ENCODE results near the gene ERCC4.
"Not testable (repeated sequence)": the region's sequence is repeated elsewhere in the genome, so short reads cannot be mapped to it uniquely, and the experiment has no call there.

The ERCC4 gene

GRCh38 chr16:13886608-13887007, 33.3 kb upstream of the ERCC4 start:
- TF ChIP-seq ZFX (IDR thresholded peaks at IDR 0.05; ENCODE audit: borderline replicate concordance) (no peak), CTCF (IDR thresholded peaks at IDR 0.05) (no peak)

GRCh38 chr16:13889323-13889722, 30.6 kb upstream of the ERCC4 start:
- not testable (repeated sequence) for H3K27ac ChIP-seq

More at GRCh38 chr16:13886608-13887007, 33.3 kb upstream of the ERCC4 start:
- H3K27ac ChIP-seq, result no peak overlapping the region

GRCh38 chr16:13892301-13892700, 27.7 kb upstream of the ERCC4 start:
- TF ChIP-seq ZFX (IDR thresholded peaks at IDR 0.05; ENCODE audit: borderline replicate concordance), result no peak
- TF ChIP-seq CTCF (IDR thresholded peaks at IDR 0.05), result no peak
- H3K27ac ChIP-seq, result no peak overlapping the region

DNA sequence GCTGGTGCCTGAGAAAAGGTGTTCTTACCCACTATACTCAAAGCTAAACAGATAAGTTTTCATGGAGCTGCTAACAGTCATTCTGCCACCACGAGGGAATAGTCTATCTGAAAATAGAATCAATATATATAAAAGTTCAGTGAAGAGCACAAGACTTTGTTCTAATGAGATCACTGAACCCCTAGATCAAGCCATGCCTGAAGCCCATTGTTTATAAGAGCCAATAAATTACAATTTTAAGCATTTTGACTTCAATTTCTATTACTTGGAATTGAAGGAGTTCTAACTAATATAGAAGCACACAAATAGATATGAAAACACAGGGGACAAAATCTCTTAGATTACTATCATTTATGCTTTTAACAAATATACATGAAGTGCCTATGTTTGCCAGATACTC, 24.4 kb upstream of the ERCC4 start:
- no peak for TF ChIP-seq ZFX (IDR thresholded peaks at IDR 0.05; ENCODE audit: borderline replicate concordance)

DNA sequence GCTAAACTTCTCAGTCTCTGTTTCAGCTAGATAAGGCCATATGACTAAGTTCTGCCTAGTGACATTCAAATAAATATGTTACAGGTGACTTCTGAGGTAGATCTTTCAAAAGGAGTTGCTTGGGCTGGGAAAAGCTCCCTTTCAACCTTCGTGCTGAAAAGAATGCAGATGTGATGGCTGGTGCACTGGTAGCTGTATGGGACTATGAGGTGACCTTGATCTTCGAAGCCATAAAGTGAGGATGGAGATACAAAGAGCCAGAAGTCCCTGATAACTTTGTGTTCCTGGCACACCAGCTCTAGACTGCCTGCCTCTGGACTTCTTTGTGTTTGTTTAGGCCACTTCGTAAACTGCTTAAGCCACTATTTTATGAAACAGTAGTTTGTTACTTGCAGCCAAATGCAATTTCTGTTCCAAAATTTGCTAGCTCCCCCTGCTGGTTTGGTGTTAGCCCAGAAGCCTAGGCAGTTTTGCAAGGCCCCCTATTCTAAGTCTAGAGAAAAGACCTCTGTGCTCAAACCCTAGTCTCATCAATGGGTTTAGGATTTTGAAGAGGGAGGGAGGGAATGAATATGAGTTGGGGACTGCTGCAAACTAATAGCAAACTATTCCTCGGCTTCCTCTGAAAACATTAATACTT, 23.3 kb upstream of the ERCC4 start:
- TF ChIP-seq CTCF (IDR thresholded peaks at IDR 0.05), result peak; percentile 37
- TF ChIP-seq ZFX (IDR thresholded peaks at IDR 0.05; ENCODE audit: borderline replicate concordance), result no peak
- no peak overlapping the region for H3K27ac ChIP-seq

More for the DNA sequence above, 24.4 kb upstream of the ERCC4 start:
- H3K27ac ChIP-seq, result no peak overlapping the region

GRCh38 chr16:13897806-13898205, 22.1 kb upstream of the ERCC4 start:
- TF ChIP-seq ZFX (IDR thresholded peaks at IDR 0.05; ENCODE audit: borderline replicate concordance) (no peak), CTCF (IDR thresholded peaks at IDR 0.05) (no peak)
- no peak overlapping the region for H3K27ac ChIP-seq

DNA sequence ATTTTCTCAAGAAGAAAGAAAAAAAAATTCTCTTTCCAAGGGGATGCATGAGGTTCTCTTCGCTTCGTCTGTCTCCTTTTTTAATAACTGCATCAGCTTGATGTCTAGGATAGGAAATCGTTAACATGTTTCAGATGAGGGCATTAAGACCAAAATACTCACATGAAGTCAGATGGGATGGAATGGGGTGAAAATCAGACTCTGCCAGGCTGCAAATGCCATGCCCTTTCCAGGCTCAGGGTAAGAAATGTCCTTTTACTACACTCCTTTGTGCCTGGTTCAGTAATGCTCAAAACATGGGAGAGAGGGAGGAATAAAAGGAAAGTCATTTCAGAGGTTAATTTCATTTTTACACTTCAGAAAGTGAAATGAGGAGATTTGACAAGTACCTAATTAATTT, 21.7 kb upstream of the ERCC4 start:
- TF ChIP-seq CTCF (IDR thresholded peaks at IDR 0.05), result no peak
- TF ChIP-seq ZFX (IDR thresholded peaks at IDR 0.05; ENCODE audit: borderline replicate concordance), result no peak
- no peak overlapping the region for H3K27ac ChIP-seq

GRCh38 chr16:13902052-13902451, 17.9 kb upstream of the ERCC4 start:
- no peak overlapping the region for H3K27ac ChIP-seq
- TF ChIP-seq ZFX (IDR thresholded peaks at IDR 0.05; ENCODE audit: borderline replicate concordance) (no peak), CTCF (IDR thresholded peaks at IDR 0.05) (no peak)

Measured in 22Rv1 (cell line).